Gastrocnemius medialis (tissue), 4 donors: ENCODE measurements around the gene XRCC6. TPM values are rescaled to one million over a fixed set of nuclear protein-coding genes. Genes with fewer than 3 reads are reported as not detected.

Experiments
- ATAC-seq, 2 donors: fragments of 150-250 bp; one replicate each; pipeline ENCODE4 v1.9.1; 2016
- DNase-seq, 2 donors: peaks; one replicate each; pipeline ENCODE4 v3.0.0-alpha.2; 2019
- H3K27ac ChIP-seq, 4 donors: fragments of 200-600 bp; sonication (generic); 1 replicate in 1 of 4; 2 replicates in 3 of 4; pipeline ENCODE4 v1.5.1; 2016 to 2018; ENCODE audit warnings: mild to moderate bottlenecking in 2 of 4, moderate library complexity in 1 of 4
- H3K27me3 ChIP-seq, 3 donors: fragments of 200-600 bp; sonication (generic) in 2 of 3; 1 replicate in 1 of 3; 2 replicates in 2 of 3; pipeline versions ENCODE4 v1.5.1 to v1.6.0; 2016 to 2019; ENCODE audit warnings: mild to moderate bottlenecking in 1 of 3, moderate library complexity in 1 of 3
- H3K36me3 ChIP-seq, 2 donors: fragments of 200-600 bp; sonication (generic) in 1 of 2; one replicate each; pipeline ENCODE4 v1.5.1; 2017 to 2018
- H3K4me1 ChIP-seq, 2 donors: fragments of 200-600 bp; sonication (generic) in 1 of 2; one replicate each; pipeline ENCODE4 v1.5.1; 2016 to 2017; ENCODE audit warnings: mild to moderate bottlenecking in 2 of 2
- H3K4me3 ChIP-seq, 4 donors: fragments of 200-600 bp; sonication (generic) in 3 of 4; 1 replicate in 1 of 4; 2 replicates in 3 of 4; pipeline ENCODE4 v1.5.1; 2016 to 2019; ENCODE audit warnings: mild to moderate bottlenecking in 2 of 4
- H3K9me3 ChIP-seq, 3 donors: fragments of 200-600 bp; sonication (generic) in 2 of 3; 1 replicate in 1 of 3; 2 replicates in 2 of 3; pipeline ENCODE4 v1.5.1; 2016 to 2019
- CTCF ChIP-seq, 5 experiments: fragments of 450-650 bp in 3 of 5; fragments of 200-600 bp in 2 of 5; sonication (generic) in 2 of 5; IDR thresholded peaks in 4 of 5; conservative IDR thresholded peaks in 1 of 5; 1 replicate in 4 of 5; 2 replicates in 1 of 5; pipeline ENCODE4 v1.5.1; 2016 to 2019; ENCODE audit warnings: antibody characterized with exemption in 5 of 5, mild to moderate bottlenecking in 3 of 5, moderate library complexity in 3 of 5
- POLR2A ChIP-seq, 2 donors: fragments of 450-650 bp; IDR thresholded peaks; one replicate each; pipeline ENCODE4 v1.6.1; 2017; ENCODE audit warnings: antibody characterized with exemption in 2 of 2, mild to moderate bottlenecking in 2 of 2, moderate library complexity in 2 of 2
- in situ Hi-C, 4 donors: fragments of 200-750 bp; cut with MboI; loops; one replicate each; pipeline versions ENCODE4 v1.15.0 to v1.8.0; 2017; ENCODE audit warnings: low sequenced_read_pairs in 4 of 4
- intact Hi-C: fragments of 100-400 bp; cut with DNase I; formaldehyde crosslinking; loops from one replicate; pipeline ENCODE4 v1.15.1; 2023; ENCODE audit warnings: low total_unique reads
- total RNA-seq, 4 donors: library from RNA; depleted of rRNA; stranded (reverse); fragments of >200 nt; gene quantifications; one replicate each; pipeline versions ENCODE4 v1.1.0 to v1.2.3, GENCODE V29; 2016

Gene XRCC6
- total RNA-seq, 4 donors from 2014 or later: 220 to 285 (median 278) TPM

GRCh38 chr22:41642331-41643110 lies 21.4 kb downstream of the XRCC6 start:
- no peak for DNase-seq
- no peaks in the 10 kb centered on the region for H3K9me3 ChIP-seq
- no peaks in the 10 kb centered on the region for H3K4me1 ChIP-seq
- H3K4me3 ChIP-seq: no peak overlapping the region
- no peak for ATAC-seq
- intact Hi-C loops: no loop called here
- no peaks in the 10 kb centered on the region for H3K27me3 ChIP-seq
- TF ChIP-seq POLR2A (IDR thresholded peaks at IDR 0.05) (no peak), CTCF (IDR thresholded peaks at IDR 0.05 in 4 of 5, conservative IDR thresholded peaks at IDR 0.05 in 1 of 5) (no peak)
- no peak overlapping the region for H3K27ac ChIP-seq
- in situ Hi-C loops: no loop called here
- peaks cover 0 to 89% of the 10 kb centered on the region in 2 donors for H3K36me3 ChIP-seq

GRCh38 chr22:41647771-41648170 lies 26.7 kb downstream of the XRCC6 start:
- DNase-seq (no peak), ATAC-seq (no peak)
- H3K36me3 ChIP-seq: peaks cover 3 to 90% of the 10 kb centered on the region in 2 donors
- H3K27ac ChIP-seq: no peak overlapping the region
- no peaks in the 10 kb centered on the region for H3K9me3 ChIP-seq
- H3K27me3 ChIP-seq: no peaks in the 10 kb centered on the region
- intact Hi-C loops (loop anchor here (5.0 kb wide), 1 partner anchor 545 kb away; no protein-coding TSS in a partner anchor), in situ Hi-C loops (no loop called here)
- no peak for TF ChIP-seq POLR2A (IDR thresholded peaks at IDR 0.05)
- no peak for TF ChIP-seq CTCF (IDR thresholded peaks at IDR 0.05 in 4 of 5, conservative IDR thresholded peaks at IDR 0.05 in 1 of 5)
- no peak overlapping the region for H3K4me3 ChIP-seq
- H3K4me1 ChIP-seq: no peaks in the 10 kb centered on the region

- ATAC-seq (no peak), DNase-seq (no peak)
- H3K36me3 ChIP-seq: peaks cover 3 to 90% of the 10 kb centered on the region in 2 donors
- no peaks in the 10 kb centered on the region for H3K27me3 ChIP-seq
- intact Hi-C loops (loop anchor here (5.0 kb wide), 1 partner anchor 546 kb away; no protein-coding TSS in a partner anchor), in situ Hi-C loops (no loop called here)
- no peak overlapping the region for H3K27ac ChIP-seq
- TF ChIP-seq CTCF (IDR thresholded peaks at IDR 0.05 in 4 of 5, conservative IDR thresholded peaks at IDR 0.05 in 1 of 5) (no peak), POLR2A (IDR thresholded peaks at IDR 0.05) (no peak)
- no peaks in the 10 kb centered on the region for H3K4me1 ChIP-seq
- no peaks in the 10 kb centered on the region for H3K9me3 ChIP-seq
- no peak overlapping the region for H3K4me3 ChIP-seq
Measured at GRCh38 chr22:41648432-41648831, 27.3 kb downstream of the XRCC6 start.

- intact Hi-C loops: no loop called here
- ATAC-seq: no peak
Measured at GRCh38 chr22:41650229-41650628, 29.1 kb downstream of the XRCC6 start.

More at GRCh38 chr22:41650229-41650628, 29.1 kb downstream of the XRCC6 start:
- Histone ChIP-seq H3K4me3 (no peak overlapping the region), H3K4me1 (no peaks in the 10 kb centered on the region), H3K36me3 (peaks cover 6 to 93% of the 10 kb centered on the region in 2 donors), H3K27ac (no peak overlapping the region), H3K9me3 (no peaks in the 10 kb centered on the region), H3K27me3 (no peaks in the 10 kb centered on the region)
- no peak for TF ChIP-seq POLR2A (IDR thresholded peaks at IDR 0.05)
- TF ChIP-seq CTCF (IDR thresholded peaks at IDR 0.05 in 4 of 5, conservative IDR thresholded peaks at IDR 0.05 in 1 of 5): no peak
- in situ Hi-C loops: no loop called here
- DNase-seq: no peak
